A673 (cell line): Measurements from ENCODE around the gene NAPSA. TPM values are rescaled to one million over a fixed set of nuclear protein-coding genes. Genes with fewer than 3 reads are reported as not detected.
"Not testable (repeated sequence)": the region's sequence is repeated elsewhere in the genome, so short reads cannot be mapped to it uniquely, and the experiment has no call there.

Experiments
- BruUV-seq: library from RNA; stranded (reverse); fragments of 400-500 nt; replicated peaks from 2 replicates; lab custom pipeline; 2021; lab: Mats Ljungman, UMichigan
- CTCF ChIA-PET: fragments of 300-600 bp; sonication (Branson Sonifier 250); formaldehyde crosslinking; loops from one replicate; lab custom pipeline; 2022; ENCODE audit warnings: antibody characterized with exemption; lab: Charles Lee
- POLR2A ChIA-PET: fragments of 300-600 bp; sonication (Branson Sonifier 250); formaldehyde crosslinking; loops from one replicate; lab custom pipeline; 2022; ENCODE audit warnings: antibody characterized with exemption; ENCODE audit not compliant: low non-redundant PET; lab: Charles Lee
- DNase-seq: peaks from one replicate; pipeline ENCODE4 v3.0.0-alpha.2; 2015; ENCODE audit warnings: low spot score
- H3K27ac ChIP-seq: fragments of 200-600 bp; sonication (generic); 2 replicates; pipeline ENCODE4 v1.5.1; 2016; ENCODE audit warnings: mixed run types, low read depth, mild to moderate bottlenecking, mixed read lengths, antibody characterized with exemption, low read length; ENCODE audit not compliant: poor library complexity, severe bottlenecking
- H3K27me3 ChIP-seq: fragments of 200-600 bp; sonication (generic); replicated peaks from 2 replicates; pipeline ENCODE4 v1.6.1; 2017; ENCODE audit warnings: mixed run types, low read depth, mild to moderate bottlenecking, mixed read lengths, antibody characterized with exemption, low read length; ENCODE audit not compliant: insufficient read depth, poor library complexity
- H3K36me3 ChIP-seq: fragments of 200-600 bp; sonication (generic); 2 replicates; pipeline ENCODE4 v1.6.1; 2016; ENCODE audit warnings: mixed run types, mild to moderate bottlenecking, mixed read lengths, antibody characterized with exemption, low read length; ENCODE audit not compliant: insufficient read depth, poor library complexity, severe bottlenecking
- H3K4me1 ChIP-seq: fragments of 200-600 bp; sonication (generic); 2 replicates; pipeline ENCODE4 v1.6.1; 2017; ENCODE audit warnings: mixed run types, mild to moderate bottlenecking, mixed read lengths, antibody characterized with exemption, low read length; ENCODE audit not compliant: insufficient read depth, poor library complexity, severe bottlenecking
- H3K4me3 ChIP-seq: fragments of 200-600 bp; sonication (generic); 2 replicates; pipeline ENCODE4 v1.5.1; 2016; ENCODE audit warnings: low read depth, mixed run types, mild to moderate bottlenecking, mixed read lengths, low read length; ENCODE audit not compliant: poor library complexity, severe bottlenecking
- H3K9me3 ChIP-seq: fragments of 200-600 bp; sonication (generic); 2 replicates; pipeline ENCODE4 v1.6.1; 2016; ENCODE audit warnings: mixed run types, low read depth, mild to moderate bottlenecking, mixed read lengths, antibody characterized with exemption, low read length; ENCODE audit not compliant: poor library complexity, severe bottlenecking
- CTCF ChIP-seq: fragments of 300-800, 200-600 bp; sonication (generic); conservative IDR thresholded peaks from 2 replicates; pipeline ENCODE4 v1.5.1; 2017; ENCODE audit warnings: low read depth, mild to moderate bottlenecking, antibody characterized with exemption, low read length, moderate library complexity, mixed read lengths
- EZH2 ChIP-seq: fragments of 200-600 bp; sonication (generic); IDR thresholded peaks from 2 replicates; pipeline ENCODE4 v1.6.1; 2017; ENCODE audit warnings: borderline replicate concordance, low read depth, mild to moderate bottlenecking, mixed read lengths, antibody characterized with exemption, low read length; ENCODE audit not compliant: poor library complexity, severe bottlenecking
- intact Hi-C: fragments of 100-400 bp; cut with micrococcal nuclease; formaldehyde crosslinking; loops from one replicate; pipeline ENCODE4 v1.10.0; 2022; ENCODE audit not compliant: unreplicated experiment
- total RNA-seq: library from RNA; stranded (reverse); gene quantifications from 2 replicates; pipeline ENCODE4 v1.2.3, GENCODE V29; 2021

The NAPSA gene
- total RNA-seq, 1 experiment from 2014 or later: 0.47 TPM

GRCh38 chr19:50357178-50358100, 8.0 kb downstream of the NAPSA start:
- Histone ChIP-seq H3K4me1 (no peaks in the 10 kb centered on the region), H3K4me3 (peak overlapping the region; percentile 65), H3K9me3 (no peaks in the 10 kb centered on the region), H3K27ac (peak overlapping the region; percentile 85), H3K36me3 (no peaks in the 10 kb centered on the region), H3K27me3 (no peaks in the 10 kb centered on the region)
- intact Hi-C loops: loop anchor here (2.0 to 10.0 kb wide), 3 partner anchors 103 to 567 kb away; no protein-coding TSS in a partner anchor
- TSS peak; percentile 85 for BruUV-seq
- POLR2A ChIA-PET: interaction anchor here (0.5 to 0.7 kb wide), 2 partner anchors 206 to 421 kb away, joined by 3 read pairs; no protein-coding TSS in a partner anchor
- CTCF ChIA-PET: interaction anchor here (0.5 to 2.3 kb wide), 19 partner anchors 11 to 739 kb away, joined by 3 to 16 read pairs (median 3); partner anchors contain the start of genes KCNC3, NR1H2 and POLD1
- DNase-seq: peak; percentile 89
- TF ChIP-seq EZH2 (no peak), CTCF (peak; percentile 87)

- Histone ChIP-seq H3K27ac (peak overlapping the region; percentile 85), H3K4me3 (peak overlapping the region; percentile 65), H3K27me3 (no peaks in the 10 kb centered on the region), H3K36me3 (no peaks in the 10 kb centered on the region), H3K4me1 (no peaks in the 10 kb centered on the region), H3K9me3 (no peaks in the 10 kb centered on the region)
- no peak for DNase-seq
- intact Hi-C loops: loop anchor here (2.0 to 10.0 kb wide), 3 partner anchors 104 to 568 kb away; no protein-coding TSS in a partner anchor
- TF ChIP-seq CTCF (no peak), EZH2 (no peak)
- BruUV-seq: no TSS peak
- CTCF ChIA-PET: interaction anchor here (0.5 to 2.3 kb wide), 13 partner anchors 11 to 660 kb away, joined by 3 to 16 read pairs (median 4); partner anchors contain the start of genes KCNC3, NR1H2 and POLD1
- POLR2A ChIA-PET: no interaction called here
Measured at GRCh38 chr19:50356691-50357177, 8.7 kb downstream of the NAPSA start.

- POLR2A ChIA-PET, H3K4me3 ChIP-seq, H3K27ac ChIP-seq, H3K27me3 ChIP-seq, DNase-seq, H3K36me3 ChIP-seq, BruUV-seq, H3K9me3 ChIP-seq, CTCF ChIA-PET, H3K4me1 ChIP-seq: not testable (repeated sequence)
- intact Hi-C loops: loop anchor here (10.0 kb wide), 1 partner anchor 571 kb away; no protein-coding TSS in a partner anchor
Measured at GRCh38 chr19:50353487-50353880, 12.0 kb downstream of the NAPSA start.
